Middle frontal gyrus (tissue), 1 donor: ENCODE data around the gene DNM3.

ENCODE experiments used
- DNase-seq: peaks from one replicate; pipeline ENCODE4 v3.0.0-alpha.2; 2015; ENCODE audit warnings: low spot score; ENCODE audit errors: extremely low spot score

DNM3 gene

GRCh38 chr1:171868217-171868803 lies 27.0 kb downstream of the DNM3 start:
- no peak for DNase-seq

DNA sequence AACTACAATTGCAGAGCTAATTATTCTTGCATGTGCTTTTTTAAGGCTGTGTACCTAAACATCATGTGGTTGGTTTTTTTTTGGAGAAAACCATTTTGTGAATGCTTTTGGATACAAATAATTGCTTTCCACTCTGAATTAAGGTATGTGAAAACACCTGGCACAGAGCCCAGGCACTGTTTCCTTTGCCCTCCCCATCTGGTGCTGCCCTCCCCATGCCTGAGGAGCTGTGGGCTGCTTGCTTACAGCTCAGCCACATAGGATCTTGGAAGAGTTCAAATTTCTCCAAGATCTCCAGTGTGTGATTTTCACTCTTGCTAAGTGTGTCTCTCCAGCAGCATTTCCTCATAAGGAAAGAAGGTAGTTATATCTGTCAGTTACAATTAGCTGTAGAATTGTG lies 27.8 kb downstream of the DNM3 start:
- DNase-seq: no peak

GRCh38 chr1:171871848-171872247 lies 30.6 kb downstream of the DNM3 start:
- DNase-seq: no peak

GRCh38 chr1:171872430-171872829 lies 31.1 kb downstream of the DNM3 start:
- no peak for DNase-seq

- no peak for DNase-seq
These were observed 32.4 kb downstream of the DNM3 start for GRCh38 chr1:171873664-171874063.

- DNase-seq: no peak
These were observed 36.4 kb downstream of the DNM3 start for GRCh38 chr1:171877701-171878100.

DNA sequence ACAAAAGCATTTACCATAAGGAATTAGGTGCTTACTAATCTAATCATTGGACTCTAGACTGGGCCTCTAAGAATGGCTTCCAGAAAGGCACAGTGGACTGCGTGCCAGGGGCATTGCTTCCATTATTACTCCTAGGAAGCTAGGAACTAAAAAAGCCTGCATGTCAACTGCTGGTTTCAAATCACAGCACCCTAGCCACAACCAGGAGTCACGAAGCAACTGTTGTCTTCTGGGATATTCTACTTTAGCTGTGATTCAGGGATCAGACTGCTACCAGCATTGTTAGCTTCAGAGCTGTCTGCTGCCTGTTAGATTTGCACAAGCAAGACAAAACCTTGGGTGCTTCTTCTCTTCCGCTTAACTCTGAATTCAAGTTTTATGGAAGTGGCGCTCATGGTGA lies 38.3 kb downstream of the DNM3 start:
- DNase-seq: no peak

GRCh38 chr1:171881442-171881841 lies 40.1 kb downstream of the DNM3 start:
- no peak for DNase-seq

GRCh38 chr1:171883849-171884248 lies 42.6 kb downstream of the DNM3 start:
- DNase-seq: no peak

- DNase-seq: no peak
These were observed 43.2 kb downstream of the DNM3 start for GRCh38 chr1:171884475-171884874.

GRCh38 chr1:171890131-171890530 lies 48.8 kb downstream of the DNM3 start:
- DNase-seq: no peak

- no peak for DNase-seq
These were observed 55.8 kb downstream of the DNM3 start for GRCh38 chr1:171896936-171897703.

DNA sequence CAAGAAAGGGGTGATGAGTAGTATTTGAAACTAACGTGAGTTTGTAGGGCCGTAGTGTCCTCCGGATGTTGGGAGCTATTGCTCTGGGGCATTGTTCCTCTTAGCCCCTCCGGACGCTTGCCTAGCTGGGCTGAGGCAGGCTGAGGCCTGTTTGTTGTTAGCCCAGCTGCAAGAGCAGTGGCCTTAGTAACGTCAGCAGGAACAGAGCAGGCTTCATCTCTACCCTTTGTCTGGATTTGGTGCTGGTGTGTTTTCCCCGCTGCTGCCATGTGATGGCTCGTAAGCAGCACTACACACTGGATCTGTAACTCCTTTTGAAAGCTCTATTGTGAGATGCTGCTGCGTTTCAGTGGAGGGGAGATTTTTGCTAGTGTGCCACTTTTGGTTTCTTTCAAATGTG lies 57.6 kb downstream of the DNM3 start:
- peak; percentile 77 for DNase-seq

DNA sequence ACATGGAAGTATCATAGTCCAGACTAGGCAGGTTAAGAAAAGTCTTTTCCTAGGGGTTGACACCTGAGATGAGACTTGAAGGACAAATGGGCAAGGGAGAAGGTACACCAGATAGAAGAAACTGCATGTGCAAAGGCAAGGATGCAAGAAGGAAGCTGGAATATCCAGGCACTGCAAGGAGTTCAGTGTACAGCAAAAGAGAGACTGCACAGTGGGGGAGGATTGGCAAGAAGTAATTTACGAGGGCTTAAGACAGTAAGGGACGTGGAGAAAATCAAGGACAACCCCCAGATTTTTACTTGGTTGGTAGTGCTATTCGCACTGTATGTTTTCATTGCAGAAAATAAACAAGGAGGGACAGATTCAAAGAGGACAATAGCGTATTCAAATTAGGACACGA lies 58.5 kb downstream of the DNM3 start:
- no peak for DNase-seq

DNA sequence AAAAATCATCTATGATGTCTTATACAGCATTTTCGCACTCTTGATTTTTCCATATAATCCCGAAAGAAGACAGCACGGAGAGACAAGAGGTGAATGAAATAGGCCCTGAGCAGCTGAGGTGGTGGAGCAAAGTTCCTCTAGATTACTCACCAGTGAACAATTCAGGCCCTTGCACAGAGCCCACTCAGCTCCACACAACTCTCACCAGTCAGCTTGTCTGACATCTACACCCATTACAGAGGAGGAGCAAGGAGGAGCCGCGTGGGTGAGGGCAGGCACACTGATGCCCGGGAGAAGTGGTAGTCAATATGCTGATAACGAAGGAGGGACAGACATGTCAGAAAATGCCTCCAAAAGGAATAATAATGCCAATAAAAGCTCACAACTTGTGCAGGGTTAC lies 59.9 kb downstream of the DNM3 start:
- no peak for DNase-seq

DNA sequence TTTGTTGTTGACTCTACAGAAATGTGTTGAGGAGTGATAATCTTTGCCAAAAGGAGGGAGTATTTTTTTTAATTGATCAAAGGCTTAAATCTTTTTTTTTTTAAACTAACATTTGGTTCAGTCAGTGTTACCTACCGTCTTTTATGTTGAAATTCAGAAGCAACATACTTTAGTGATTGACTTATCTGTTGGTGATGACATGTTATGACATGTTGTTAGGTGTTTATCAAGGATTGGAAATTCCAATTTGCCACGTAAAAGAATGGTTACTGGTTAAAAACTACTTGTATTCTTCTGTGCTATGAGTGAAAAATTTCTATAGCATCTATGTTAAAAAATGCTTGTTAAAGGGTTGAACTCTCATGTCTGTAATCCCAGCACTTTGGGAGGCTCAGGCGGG lies 61.2 kb downstream of the DNM3 start:
- no peak for DNase-seq

DNA sequence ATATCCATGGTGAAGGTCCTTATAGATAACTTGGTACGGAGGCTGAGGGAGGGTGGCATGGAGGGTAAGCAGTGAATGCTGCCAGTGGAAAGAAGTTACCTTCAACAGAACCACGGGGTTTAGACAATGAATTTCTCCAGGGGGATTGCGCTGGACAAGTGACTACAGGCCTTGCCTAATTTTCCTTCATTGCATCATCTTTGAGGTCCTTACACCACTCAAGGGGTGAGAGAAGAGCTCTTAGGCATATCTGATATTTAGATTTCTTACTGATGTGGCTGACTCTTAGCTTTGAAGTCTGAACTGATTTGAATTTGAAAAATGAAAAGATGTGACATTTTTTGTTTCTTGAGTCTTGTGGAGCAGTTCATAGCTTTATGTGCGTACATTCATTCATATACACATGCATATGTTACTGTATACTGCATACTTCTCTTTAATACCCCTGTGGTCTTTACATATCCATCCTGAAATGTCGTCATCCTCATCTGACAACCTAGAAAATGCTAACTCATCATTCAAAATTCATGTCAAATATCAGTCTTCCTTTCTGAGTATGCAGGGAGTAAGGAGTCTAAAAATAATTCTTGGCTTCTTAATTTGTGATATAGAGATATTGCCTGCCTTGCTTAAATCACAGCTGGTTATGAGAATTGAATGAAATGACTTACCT lies 63.6 kb downstream of the DNM3 start:
- no peak for DNase-seq

DNA sequence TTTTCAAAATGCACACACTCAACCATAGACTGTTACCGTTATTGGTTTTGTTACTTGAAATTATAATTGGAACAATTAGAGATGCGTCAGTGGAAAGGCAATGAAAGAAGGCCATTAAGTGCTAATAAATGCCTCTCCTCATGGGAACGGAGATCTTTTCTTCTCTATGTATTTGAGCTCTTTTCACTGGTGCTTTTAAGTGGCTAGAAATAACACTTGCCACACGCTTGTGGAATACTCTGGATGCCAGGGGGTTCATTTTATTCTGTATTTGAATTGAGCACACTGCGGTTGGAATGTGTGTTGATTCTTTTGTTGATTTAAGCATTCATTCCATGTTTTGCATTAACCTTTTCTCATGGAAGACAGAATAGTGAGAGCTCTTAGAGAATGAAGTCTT lies 68.4 kb downstream of the DNM3 start:
- no peak for DNase-seq

GRCh38 chr1:171910786-171911185 lies 69.5 kb downstream of the DNM3 start:
- no peak for DNase-seq

DNA sequence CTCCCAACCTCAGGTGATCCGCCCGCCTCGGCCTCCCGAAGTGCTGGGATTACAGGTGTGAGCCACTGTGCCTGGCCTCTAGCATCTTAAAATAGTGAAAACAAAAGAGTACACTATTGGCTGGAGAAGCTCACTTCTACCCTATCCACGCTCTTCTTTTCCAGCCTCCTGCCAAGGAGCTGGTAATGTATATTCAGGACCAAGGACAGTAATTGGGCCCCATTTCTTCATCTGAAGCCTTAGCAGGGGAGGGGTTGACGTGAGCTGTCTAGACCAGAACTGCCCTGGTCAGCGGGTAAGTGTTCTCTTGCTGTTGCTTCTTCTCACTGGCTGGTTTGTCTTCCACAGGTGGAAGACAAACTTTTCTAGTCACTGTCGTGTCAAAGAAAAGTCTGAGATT lies 70.2 kb downstream of the DNM3 start:
- no peak for DNase-seq

DNA sequence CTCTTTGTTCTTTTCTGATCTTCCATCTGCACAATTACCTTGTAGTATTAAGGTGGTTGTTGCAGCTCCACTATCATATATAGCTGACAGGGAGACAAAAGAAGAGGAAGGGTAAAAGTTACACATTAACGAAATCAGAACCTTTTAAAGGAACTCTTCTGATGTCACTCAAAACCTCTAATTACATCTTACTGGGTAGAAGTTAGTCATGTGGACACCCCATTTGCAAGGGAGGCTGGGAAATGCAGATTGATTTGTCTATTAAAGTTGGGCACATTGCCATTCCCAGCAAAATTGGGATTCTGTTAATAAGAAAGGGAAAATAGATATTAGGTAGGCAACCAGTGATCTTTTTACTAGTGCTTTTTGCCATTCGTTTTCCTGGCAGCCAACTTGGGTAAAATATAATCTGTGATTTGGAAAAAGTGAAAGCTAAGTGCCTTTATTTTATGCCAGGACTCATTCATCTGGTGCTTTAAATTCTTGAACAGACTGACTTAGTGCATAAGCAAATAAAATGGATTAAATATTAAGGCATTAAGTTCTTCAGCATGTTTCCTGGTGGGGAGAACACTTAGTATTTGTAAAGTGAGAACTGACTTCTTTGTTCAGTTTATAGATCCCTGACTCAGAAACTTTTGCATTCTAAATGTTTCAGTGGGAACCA lies 71.3 kb downstream of the DNM3 start:
- DNase-seq: no peak

DNA sequence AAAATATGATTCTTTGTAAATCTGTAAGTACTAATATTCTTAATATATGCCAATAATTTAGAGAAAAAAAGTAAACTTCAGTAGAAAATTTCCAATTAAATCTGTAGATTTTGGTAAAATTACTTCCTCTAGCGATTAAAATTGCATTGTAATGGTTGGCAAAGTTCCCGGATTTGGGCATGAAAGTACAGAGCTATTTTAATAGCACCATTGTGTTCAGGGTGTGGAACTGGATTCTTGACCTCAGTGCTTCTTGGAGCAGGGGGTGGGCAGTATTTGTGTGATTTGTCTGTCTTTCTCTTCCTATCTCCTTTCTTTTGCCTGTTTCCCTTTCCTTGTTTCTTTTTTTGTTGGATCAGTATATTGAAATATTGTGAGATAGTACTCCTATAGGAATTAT lies 72.1 kb downstream of the DNM3 start:
- no peak for DNase-seq
